ENCODE results near the gene ETFBKMT. TPM values are rescaled to one million over a fixed set of nuclear protein-coding genes. Genes with fewer than 3 reads are reported as not detected.

ETFBKMT gene
- total RNA-seq, 1 experiment from 2014 or later = 1.7 TPM

DNA sequence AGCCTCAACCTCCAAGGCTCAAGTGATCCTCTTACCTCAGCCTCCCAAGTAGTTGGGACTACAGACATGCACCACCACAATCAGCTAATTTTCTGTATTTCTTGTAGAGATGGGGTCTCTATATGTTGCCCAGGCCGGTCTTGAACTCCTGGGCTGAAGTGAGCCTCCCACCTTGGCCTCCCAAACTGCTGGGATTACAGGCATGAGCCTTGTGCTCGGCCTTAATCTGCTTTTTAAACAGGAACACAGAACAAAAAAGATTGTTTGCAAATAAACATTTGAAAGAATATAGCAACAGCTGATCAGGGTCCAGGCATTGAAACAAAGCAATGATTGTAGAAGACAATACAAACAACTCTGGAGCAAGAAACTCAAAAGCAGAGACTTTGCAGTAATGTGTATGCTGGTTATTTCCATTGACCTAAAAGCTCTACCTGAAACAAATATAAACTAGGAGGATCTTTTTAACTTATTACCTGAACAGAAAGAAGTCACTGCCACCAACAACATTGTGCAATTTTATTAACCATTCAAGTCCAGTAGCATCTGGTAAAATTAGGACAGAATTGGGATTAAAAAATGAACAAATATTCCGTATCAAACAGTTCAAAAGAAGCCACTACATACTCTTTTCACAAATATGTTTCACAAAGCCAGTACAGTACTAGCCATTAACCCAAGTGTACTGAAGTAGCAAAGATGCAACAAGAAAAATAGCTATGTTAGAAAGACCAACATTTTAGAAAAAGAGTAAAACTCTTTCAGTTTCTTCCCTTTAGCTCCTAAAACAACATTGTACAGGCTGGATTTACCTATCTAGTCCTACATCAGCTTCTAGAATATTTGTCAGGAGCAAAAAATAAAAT is 55.2 kb downstream of the ETFBKMT start:
- Histone ChIP-seq H3K36me3 (ENCODE audit: control insufficient read depth in 1 of 2, insufficient read depth in 2 of 2, low read length in 2 of 2) (0 out of 4 replicates have a peak, but pooled peaks cover 0 to 2% of the 10 kb centered on the region in 2 experiments), H3K27ac (ENCODE audit: low read depth, low read length) (no peak overlapping the region), H3K79me2 (ENCODE audit: insufficient read depth, low read length) (no peaks in the 10 kb centered on the region), H3K9ac (ENCODE audit: low read length) (no peak overlapping the region), H3K9me2 (ENCODE audit: insufficient read depth) (no peaks in the 10 kb centered on the region), H3K27me3 (ENCODE audit: insufficient read depth, low read length) (no peaks in the 10 kb centered on the region), H4K20me1 (ENCODE audit: insufficient read depth) (no peaks in the 10 kb centered on the region), H3K4me2 (ENCODE audit: low read length) (no peak overlapping the region), H2AFZ (ENCODE audit: low read depth, low read length, poor library complexity, severe bottlenecking) (no peak overlapping the region), H3K4me3 (replicated peaks in 1 of 2; ENCODE audit: low read depth in 1 of 2, low read length in 2 of 2) (no peak overlapping the region), H3K9me3 (ENCODE audit: control insufficient read depth in 1 of 2, insufficient read depth in 1 of 2, low read depth in 1 of 2, low read length in 2 of 2) (no peaks in the 10 kb centered on the region; a peak in 1 of 4 replicates), H3K4me1 (ENCODE audit: control insufficient read depth in 1 of 2, insufficient read depth in 2 of 2, low read length in 2 of 2) (peaks cover 5 to 9% of the 10 kb centered on the region in 2 experiments; a peak in 3 of 4 replicates)
- no peak for TF ChIP-seq ELF1 (IDR thresholded peaks at IDR 0.05; ENCODE audit: borderline replicate concordance, low read depth)
- no peak for TF ChIP-seq POLR2A (IDR thresholded peaks at IDR 0.05; ENCODE audit: borderline replicate concordance, extremely low read depth, insufficient read depth, insufficient read length)
- no peak for TF ChIP-seq ZFX (IDR thresholded peaks at IDR 0.05)
- TF ChIP-seq SRF (IDR thresholded peaks at IDR 0.05; ENCODE audit: low read depth) = no peak
- no peak for TF ChIP-seq SP1 (IDR thresholded peaks at IDR 0.05; ENCODE audit: low read depth)
- no peak for TF ChIP-seq EGR1 (IDR thresholded peaks at IDR 0.05; ENCODE audit: low read depth)
- no peak for TF ChIP-seq CEBPB (IDR thresholded peaks at IDR 0.05; ENCODE audit: low read depth)
- no peak for TF ChIP-seq POLR2AphosphoS5 (IDR thresholded peaks at IDR 0.05; ENCODE audit: low read depth, low read length)
- TF ChIP-seq YY1 (IDR thresholded peaks at IDR 0.05; ENCODE audit: extremely low read depth, insufficient replicate concordance, low read depth, low read length) = no peak
- TF ChIP-seq, protein P1, sequence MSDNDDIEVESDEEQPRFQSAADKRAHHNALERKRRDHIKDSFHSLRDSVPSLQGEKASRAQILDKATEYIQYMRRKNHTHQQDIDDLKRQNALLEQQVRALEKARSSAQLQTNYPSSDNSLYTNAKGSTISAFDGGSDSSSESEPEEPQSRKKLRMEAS (IDR thresholded peaks at IDR 0.05) = no peak
- no peak for DNase-seq (ENCODE audit: low read depth, low spot score)
- ChIA-PET POLR2A (interaction anchor here (1.0 to 1.1 kb wide), 2 partner anchors 14 to 19 kb away, joined by 3 to 4 read pairs; partner anchors contain the start of gene AMN1), CTCF (interaction anchor here (1.2 kb wide), 1 partner anchor 12 kb away, joined by 3 read pairs; no protein-coding TSS in a partner anchor), RAD21 (ENCODE audit: low non-redundant PET in 1 of 2, low total read pairs in 2 of 2, uncharacterized antibody in 2 of 2, unreplicated experiment in 2 of 2) (no interaction called here)
- BruUV-seq (replicated peaks) = no TSS peak
- intact Hi-C loops (cut with micrococcal nuclease) = no loop called here
- no peak for ATAC-seq

Measured in HCT116 (cell line).